ENCODE data around the gene VIL1. TPM values are rescaled to one million over a fixed set of nuclear protein-coding genes. Genes with fewer than 3 reads are reported as not detected.

VIL1 gene
- total RNA-seq, 1 experiment from 2014 or later, result 0.49 TPM

GRCh38 chr2:218436992-218437391 is 18.1 kb downstream of the VIL1 start:
- Histone ChIP-seq H3K9me2 (ENCODE audit: insufficient read depth) (no peaks in the 10 kb centered on the region), H3K36me3 (ENCODE audit: control insufficient read depth in 1 of 2, insufficient read depth in 2 of 2, low read length in 2 of 2) (no peaks in the 10 kb centered on the region), H3K27me3 (ENCODE audit: insufficient read depth, low read length) (no peaks in the 10 kb centered on the region), H3K9me3 (ENCODE audit: control insufficient read depth in 1 of 2, insufficient read depth in 1 of 2, low read depth in 1 of 2, low read length in 2 of 2) (no peaks in the 10 kb centered on the region), H3K9ac (ENCODE audit: low read length) (no peak overlapping the region), H3K4me1 (ENCODE audit: control insufficient read depth in 1 of 2, insufficient read depth in 2 of 2, low read length in 2 of 2) (no peaks in the 10 kb centered on the region), H4K20me1 (ENCODE audit: insufficient read depth) (no peaks in the 10 kb centered on the region), H3K27ac (ENCODE audit: low read depth, low read length) (no peak overlapping the region), H2AFZ (ENCODE audit: low read depth, low read length, poor library complexity, severe bottlenecking) (no peak overlapping the region), H3K79me2 (ENCODE audit: insufficient read depth, low read length) (no peaks in the 10 kb centered on the region), H3K4me3 (replicated peaks in 1 of 2; ENCODE audit: low read depth in 1 of 2, low read length in 2 of 2) (no peak overlapping the region), H3K4me2 (ENCODE audit: low read length) (no peak overlapping the region)
- DNase-seq (ENCODE audit: low read depth, low spot score) (no peak), ATAC-seq (no peak)
- TF ChIP-seq MAX (IDR thresholded peaks at IDR 0.05), result no peak
- POLR2A ChIA-PET, result no interaction called here
- no TSS peak for BruUV-seq (replicated peaks)
- CTCF ChIA-PET, result no interaction called here
- intact Hi-C loops (cut with micrococcal nuclease), result no loop called here
- RAD21 ChIA-PET (ENCODE audit: low non-redundant PET in 1 of 2, low total read pairs in 2 of 2, uncharacterized antibody in 2 of 2, unreplicated experiment in 2 of 2), result no interaction called here

GRCh38 chr2:218437969-218438368 is 19.0 kb downstream of the VIL1 start:
- CTCF ChIA-PET, result no interaction called here
- TF ChIP-seq JUND (IDR thresholded peaks at IDR 0.05), result no peak
- no peak for TF ChIP-seq ZNF274 (IDR thresholded peaks at IDR 0.05; ENCODE audit: low read depth, low read length)
- no peak for TF ChIP-seq YY1 (IDR thresholded peaks at IDR 0.05; ENCODE audit: extremely low read depth, insufficient replicate concordance, low read depth, low read length)
- TF ChIP-seq SP1 (IDR thresholded peaks at IDR 0.05; ENCODE audit: low read depth), result no peak
- TF ChIP-seq POLR2AphosphoS5 (IDR thresholded peaks at IDR 0.05; ENCODE audit: low read depth, low read length), result no peak
- TF ChIP-seq, protein P1, sequence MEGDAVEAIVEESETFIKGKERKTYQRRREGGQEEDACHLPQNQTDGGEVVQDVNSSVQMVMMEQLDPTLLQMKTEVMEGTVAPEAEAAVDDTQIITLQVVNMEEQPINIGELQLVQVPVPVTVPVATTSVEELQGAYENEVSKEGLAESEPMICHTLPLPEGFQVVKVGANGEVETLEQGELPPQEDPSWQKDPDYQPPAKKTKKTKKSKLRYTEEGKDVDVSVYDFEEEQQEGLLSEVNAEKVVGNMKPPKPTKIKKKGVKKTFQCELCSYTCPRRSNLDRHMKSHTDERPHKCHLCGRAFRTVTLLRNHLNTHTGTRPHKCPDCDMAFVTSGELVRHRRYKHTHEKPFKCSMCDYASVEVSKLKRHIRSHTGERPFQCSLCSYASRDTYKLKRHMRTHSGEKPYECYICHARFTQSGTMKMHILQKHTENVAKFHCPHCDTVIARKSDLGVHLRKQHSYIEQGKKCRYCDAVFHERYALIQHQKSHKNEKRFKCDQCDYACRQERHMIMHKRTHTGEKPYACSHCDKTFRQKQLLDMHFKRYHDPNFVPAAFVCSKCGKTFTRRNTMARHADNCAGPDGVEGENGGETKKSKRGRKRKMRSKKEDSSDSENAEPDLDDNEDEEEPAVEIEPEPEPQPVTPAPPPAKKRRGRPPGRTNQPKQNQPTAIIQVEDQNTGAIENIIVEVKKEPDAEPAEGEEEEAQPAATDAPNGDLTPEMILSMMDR (IDR thresholded peaks at IDR 0.05 in 2 of 3, conservative IDR thresholded peaks at IDR 0.05 in 1 of 3; ENCODE audit: borderline replicate concordance in 1 of 3, insufficient read depth in 1 of 3, low read depth in 2 of 3, low read length in 2 of 3), result no peak
- no peak for TF ChIP-seq TCF7L2 (IDR thresholded peaks at IDR 0.05; ENCODE audit: borderline replicate concordance, extremely low read depth, insufficient read depth, insufficient read length)
- TF ChIP-seq SRF (IDR thresholded peaks at IDR 0.05; ENCODE audit: low read depth), result no peak
- no peak for TF ChIP-seq SIN3A (IDR thresholded peaks at IDR 0.05; ENCODE audit: low read depth)
- no peak for TF ChIP-seq EZH2 (IDR thresholded peaks at IDR 0.05)
- no peak for TF ChIP-seq CEBPB (IDR thresholded peaks at IDR 0.05; ENCODE audit: low read depth)
- no peak for TF ChIP-seq ZFX (IDR thresholded peaks at IDR 0.05)
- TF ChIP-seq EZH2phosphoT487 (IDR thresholded peaks at IDR 0.05; ENCODE audit: borderline replicate concordance), result no peak
- TF ChIP-seq, protein P2, sequence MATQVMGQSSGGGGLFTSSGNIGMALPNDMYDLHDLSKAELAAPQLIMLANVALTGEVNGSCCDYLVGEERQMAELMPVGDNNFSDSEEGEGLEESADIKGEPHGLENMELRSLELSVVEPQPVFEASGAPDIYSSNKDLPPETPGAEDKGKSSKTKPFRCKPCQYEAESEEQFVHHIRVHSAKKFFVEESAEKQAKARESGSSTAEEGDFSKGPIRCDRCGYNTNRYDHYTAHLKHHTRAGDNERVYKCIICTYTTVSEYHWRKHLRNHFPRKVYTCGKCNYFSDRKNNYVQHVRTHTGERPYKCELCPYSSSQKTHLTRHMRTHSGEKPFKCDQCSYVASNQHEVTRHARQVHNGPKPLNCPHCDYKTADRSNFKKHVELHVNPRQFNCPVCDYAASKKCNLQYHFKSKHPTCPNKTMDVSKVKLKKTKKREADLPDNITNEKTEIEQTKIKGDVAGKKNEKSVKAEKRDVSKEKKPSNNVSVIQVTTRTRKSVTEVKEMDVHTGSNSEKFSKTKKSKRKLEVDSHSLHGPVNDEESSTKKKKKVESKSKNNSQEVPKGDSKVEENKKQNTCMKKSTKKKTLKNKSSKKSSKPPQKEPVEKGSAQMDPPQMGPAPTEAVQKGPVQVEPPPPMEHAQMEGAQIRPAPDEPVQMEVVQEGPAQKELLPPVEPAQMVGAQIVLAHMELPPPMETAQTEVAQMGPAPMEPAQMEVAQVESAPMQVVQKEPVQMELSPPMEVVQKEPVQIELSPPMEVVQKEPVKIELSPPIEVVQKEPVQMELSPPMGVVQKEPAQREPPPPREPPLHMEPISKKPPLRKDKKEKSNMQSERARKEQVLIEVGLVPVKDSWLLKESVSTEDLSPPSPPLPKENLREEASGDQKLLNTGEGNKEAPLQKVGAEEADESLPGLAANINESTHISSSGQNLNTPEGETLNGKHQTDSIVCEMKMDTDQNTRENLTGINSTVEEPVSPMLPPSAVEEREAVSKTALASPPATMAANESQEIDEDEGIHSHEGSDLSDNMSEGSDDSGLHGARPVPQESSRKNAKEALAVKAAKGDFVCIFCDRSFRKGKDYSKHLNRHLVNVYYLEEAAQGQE (IDR thresholded peaks at IDR 0.05; ENCODE audit: low read depth), result no peak
- TF ChIP-seq RAD21 (IDR thresholded peaks at IDR 0.05; ENCODE audit: low read depth), result no peak
- no peak for TF ChIP-seq FOSL1 (IDR thresholded peaks at IDR 0.05; ENCODE audit: low read depth)
- TF ChIP-seq MAX (IDR thresholded peaks at IDR 0.05), result no peak

More at GRCh38 chr2:218437969-218438368, 19.0 kb downstream of the VIL1 start:
- no peaks in the 10 kb centered on the region for H3K27me3 ChIP-seq (ENCODE audit: insufficient read depth, low read length)
- H3K27ac ChIP-seq (ENCODE audit: low read depth, low read length), result no peak overlapping the region
- H3K9me2 ChIP-seq (ENCODE audit: insufficient read depth), result no peaks in the 10 kb centered on the region
- ChIA-PET POLR2A (no interaction called here), RAD21 (ENCODE audit: low non-redundant PET in 1 of 2, low total read pairs in 2 of 2, uncharacterized antibody in 2 of 2, unreplicated experiment in 2 of 2) (no interaction called here)
- no peak overlapping the region for H2AFZ ChIP-seq (ENCODE audit: low read depth, low read length, poor library complexity, severe bottlenecking)
- no peak overlapping the region for H3K4me3 ChIP-seq (replicated peaks in 1 of 2; ENCODE audit: low read depth in 1 of 2, low read length in 2 of 2)
- H4K20me1 ChIP-seq (ENCODE audit: insufficient read depth), result no peaks in the 10 kb centered on the region
- ATAC-seq (no peak), DNase-seq (ENCODE audit: low read depth, low spot score) (no peak)
- no peaks in the 10 kb centered on the region for H3K4me1 ChIP-seq (ENCODE audit: control insufficient read depth in 1 of 2, insufficient read depth in 2 of 2, low read length in 2 of 2)
- no peaks in the 10 kb centered on the region for H3K36me3 ChIP-seq (ENCODE audit: control insufficient read depth in 1 of 2, insufficient read depth in 2 of 2, low read length in 2 of 2)
- no peak overlapping the region for H3K4me2 ChIP-seq (ENCODE audit: low read length)
- no peak overlapping the region for H3K9ac ChIP-seq (ENCODE audit: low read length)
- no peaks in the 10 kb centered on the region for H3K79me2 ChIP-seq (ENCODE audit: insufficient read depth, low read length)
- intact Hi-C loops (cut with micrococcal nuclease), result no loop called here
- H3K9me3 ChIP-seq (ENCODE audit: control insufficient read depth in 1 of 2, insufficient read depth in 1 of 2, low read depth in 1 of 2, low read length in 2 of 2), result no peaks in the 10 kb centered on the region
- no TSS peak for BruUV-seq (replicated peaks)
